GM12878 (cell line): ENCODE data around the gene ERVMER34-1. TPM values are rescaled to one million over a fixed set of nuclear protein-coding genes. Genes with fewer than 3 reads are reported as not detected.

ENCODE experiments used
- CREB1 ChIP-seq: IDR thresholded peaks from 2 replicates; pipeline ENCODE4 v1.6.1; 2012; ENCODE audit warnings: low read depth, mild to moderate bottlenecking, inconsistent platforms
- EP300 ChIP-seq, 2 experiments: fragments of 150-350 bp in 1 of 2; IDR thresholded peaks; 2 replicates each; pipeline ENCODE4 v1.6.1; 2011 to 2012; ENCODE audit warnings: low read depth in 2 of 2, low read length in 2 of 2, borderline replicate concordance in 1 of 2, improper control_type of control experiment in 1 of 2, inconsistent platforms in 1 of 2; ENCODE audit not compliant: control insufficient read depth in 1 of 2
- MTA2 ChIP-seq: fragments of 450-650 bp; IDR thresholded peaks from 2 replicates; pipeline ENCODE4 v1.6.1; 2016; ENCODE audit warnings: low read depth, mild to moderate bottlenecking, moderate library complexity
- NFYB ChIP-seq: IDR thresholded peaks from 2 replicates; pipeline ENCODE4 v1.6.1; 2011; ENCODE audit warnings: low read depth, mild to moderate bottlenecking, low read length, improper control_type of control experiment, moderate library complexity; ENCODE audit not compliant: insufficient read depth
- RAD51 ChIP-seq: fragments of 450-650 bp; IDR thresholded peaks from 2 replicates; pipeline ENCODE4 v1.6.1; 2016; ENCODE audit warnings: moderate library complexity, mild to moderate bottlenecking, inconsistent platforms
- SMAD5 ChIP-seq: IDR thresholded peaks from 2 replicates; pipeline ENCODE4 v1.6.1; 2016; ENCODE audit warnings: antibody characterized with exemption, low read depth
- SPI1 ChIP-seq: IDR thresholded peaks from 2 replicates; pipeline ENCODE4 v1.6.1; 2011; ENCODE audit warnings: low read depth, mild to moderate bottlenecking, low read length, moderate library complexity, borderline replicate concordance; ENCODE audit not compliant: insufficient read depth
- TAF1 ChIP-seq: IDR thresholded peaks from 2 replicates; pipeline ENCODE4 v1.6.1; 2011; ENCODE audit warnings: mild to moderate bottlenecking, low read depth, low read length, borderline replicate concordance
- TCF3 ChIP-seq: IDR thresholded peaks from 2 replicates; pipeline ENCODE4 v1.6.1; 2012; ENCODE audit warnings: low read depth, mild to moderate bottlenecking, low read length, borderline replicate concordance; ENCODE audit not compliant: insufficient read depth
- WRNIP1 ChIP-seq: IDR thresholded peaks from 2 replicates; pipeline ENCODE4 v1.6.1; 2011; ENCODE audit warnings: low read depth, low read length, improper control_type of control experiment, borderline replicate concordance
- polyA plus RNA-seq, 11 experiments: library from polyadenylated mRNA; depleted of rRNA in 4 of 11; unstranded in 6 of 11; stranded (reverse) in 5 of 11; fragments of >200 nt; fragmentation: Nextera tagmentation in 4 of 11; fragmentation: Illumina TruSeq in 1 of 11; extraction: Ambion mirVana in 4 of 11; extraction: Trizol in 1 of 11; gene quantifications; 1 replicate in 1 of 11; 2 replicates in 10 of 11; pipeline versions ENCODE4 v1.2.1 to v1.2.3, GENCODE V29; 2011 to 2016; ENCODE audit warnings: inconsistent platforms in 2 of 11, missing spikeins in 2 of 11, low read depth in 1 of 11
- total RNA-seq, 4 experiments: library from RNA; depleted of rRNA in 3 of 4; stranded (reverse); fragments of >200 nt in 3 of 4; fragmentation: Illumina TruSeq in 1 of 4; extraction: Trizol in 1 of 4; gene quantifications; 2 replicates each; pipeline versions ENCODE4 v1.2.1 to v1.2.3, GENCODE V29; 2013 to 2021
- TF ChIP-seq, protein P1 (sequence below): fragments of 450-650 bp; IDR thresholded peaks from 2 replicates; pipeline ENCODE4 v1.6.1; 2017; ENCODE audit warnings: antibody characterized with exemption, mild to moderate bottlenecking, moderate library complexity
- TF ChIP-seq, protein P2 (sequence below): fragments of 450-650 bp; IDR thresholded peaks from 2 replicates; pipeline ENCODE4 v1.6.1; 2017; ENCODE audit warnings: mild to moderate bottlenecking, low read depth, inconsistent platforms; ENCODE audit not compliant: poor library complexity, severe bottlenecking
- TF ChIP-seq, protein P3 (sequence below): IDR thresholded peaks from 2 replicates; pipeline ENCODE4 v1.6.1; 2011; ENCODE audit warnings: mild to moderate bottlenecking, low read depth, low read length, moderate library complexity; ENCODE audit not compliant: insufficient replicate concordance
- TF ChIP-seq, protein P4 (sequence below): fragments of 450-650 bp; IDR thresholded peaks from 2 replicates; pipeline ENCODE4 v1.6.1; 2017; ENCODE audit warnings: borderline replicate concordance
- TF ChIP-seq, protein P5 (sequence below): fragments of 450-650 bp; IDR thresholded peaks from 2 replicates; pipeline ENCODE4 v1.6.1; 2017; ENCODE audit warnings: mild to moderate bottlenecking, moderate library complexity

Gene ERVMER34-1
- total and polyA plus RNA-seq, 10 of the 15 experiments (the other 5 are each of a cell fraction or from before 2014, with no cell fraction given) = not detected

DNA sequence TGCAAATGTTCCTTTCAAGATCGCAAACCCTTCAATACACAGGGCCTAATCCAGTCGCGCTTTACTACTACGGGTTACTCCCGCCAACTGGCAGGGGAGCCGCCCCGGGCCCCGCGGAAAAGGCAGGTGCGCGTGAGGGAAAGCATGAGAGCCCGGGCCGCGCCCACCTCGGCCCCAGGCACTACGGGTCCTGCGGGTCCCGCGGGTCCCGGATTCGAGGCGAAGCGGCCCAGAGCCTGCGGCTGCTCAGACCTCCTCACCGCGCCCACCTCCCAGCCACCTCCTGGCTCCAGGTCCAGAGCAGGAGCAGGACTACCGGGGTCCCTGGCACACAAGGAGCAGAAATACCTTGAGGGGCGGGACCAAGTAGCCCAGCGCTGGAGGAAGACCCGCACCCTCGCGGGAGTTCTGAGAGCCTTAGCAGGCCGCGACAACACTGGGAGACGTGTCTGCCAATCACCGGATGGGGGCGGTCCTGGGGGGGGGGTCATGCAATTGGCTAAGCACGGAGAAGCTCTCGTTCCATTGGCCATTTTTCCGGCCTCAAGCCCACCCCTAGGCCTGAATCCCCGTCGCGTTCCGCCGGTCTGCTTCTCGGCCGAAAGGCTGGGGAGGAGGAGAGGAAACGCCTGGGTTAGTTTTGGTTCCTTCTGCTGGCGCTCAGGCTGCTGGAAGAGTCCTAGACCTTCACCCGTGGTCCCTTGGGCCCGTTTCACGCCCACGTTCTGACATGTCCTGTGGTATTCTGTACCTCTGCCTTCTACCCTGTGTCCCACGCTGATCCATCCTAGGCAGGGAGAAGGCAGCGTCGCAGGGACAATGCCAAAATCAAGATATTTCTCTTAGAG lies 29.0 kb downstream of the ERVMER34-1 start (continued):
- TF ChIP-seq, protein P1, sequence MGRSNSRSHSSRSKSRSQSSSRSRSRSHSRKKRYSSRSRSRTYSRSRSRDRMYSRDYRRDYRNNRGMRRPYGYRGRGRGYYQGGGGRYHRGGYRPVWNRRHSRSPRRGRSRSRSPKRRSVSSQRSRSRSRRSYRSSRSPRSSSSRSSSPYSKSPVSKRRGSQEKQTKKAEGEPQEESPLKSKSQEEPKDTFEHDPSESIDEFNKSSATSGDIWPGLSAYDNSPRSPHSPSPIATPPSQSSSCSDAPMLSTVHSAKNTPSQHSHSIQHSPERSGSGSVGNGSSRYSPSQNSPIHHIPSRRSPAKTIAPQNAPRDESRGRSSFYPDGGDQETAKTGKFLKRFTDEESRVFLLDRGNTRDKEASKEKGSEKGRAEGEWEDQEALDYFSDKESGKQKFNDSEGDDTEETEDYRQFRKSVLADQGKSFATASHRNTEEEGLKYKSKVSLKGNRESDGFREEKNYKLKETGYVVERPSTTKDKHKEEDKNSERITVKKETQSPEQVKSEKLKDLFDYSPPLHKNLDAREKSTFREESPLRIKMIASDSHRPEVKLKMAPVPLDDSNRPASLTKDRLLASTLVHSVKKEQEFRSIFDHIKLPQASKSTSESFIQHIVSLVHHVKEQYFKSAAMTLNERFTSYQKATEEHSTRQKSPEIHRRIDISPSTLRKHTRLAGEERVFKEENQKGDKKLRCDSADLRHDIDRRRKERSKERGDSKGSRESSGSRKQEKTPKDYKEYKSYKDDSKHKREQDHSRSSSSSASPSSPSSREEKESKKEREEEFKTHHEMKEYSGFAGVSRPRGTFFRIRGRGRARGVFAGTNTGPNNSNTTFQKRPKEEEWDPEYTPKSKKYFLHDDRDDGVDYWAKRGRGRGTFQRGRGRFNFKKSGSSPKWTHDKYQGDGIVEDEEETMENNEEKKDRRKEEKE = no peak
- 0 out of 4 replicates have a peak, but pooled peaks of 1 of the 2 experiments have one; percentile 30 for TF ChIP-seq EP300 (IDR thresholded peaks at IDR 0.05; ENCODE audit: borderline replicate concordance in 1 of 2, control insufficient read depth in 1 of 2, low read depth in 2 of 2, low read length in 2 of 2)
- TF ChIP-seq TCF3 = peak; percentile 44; the same call in 1 of the 2 replicates
- TF ChIP-seq, protein P2, sequence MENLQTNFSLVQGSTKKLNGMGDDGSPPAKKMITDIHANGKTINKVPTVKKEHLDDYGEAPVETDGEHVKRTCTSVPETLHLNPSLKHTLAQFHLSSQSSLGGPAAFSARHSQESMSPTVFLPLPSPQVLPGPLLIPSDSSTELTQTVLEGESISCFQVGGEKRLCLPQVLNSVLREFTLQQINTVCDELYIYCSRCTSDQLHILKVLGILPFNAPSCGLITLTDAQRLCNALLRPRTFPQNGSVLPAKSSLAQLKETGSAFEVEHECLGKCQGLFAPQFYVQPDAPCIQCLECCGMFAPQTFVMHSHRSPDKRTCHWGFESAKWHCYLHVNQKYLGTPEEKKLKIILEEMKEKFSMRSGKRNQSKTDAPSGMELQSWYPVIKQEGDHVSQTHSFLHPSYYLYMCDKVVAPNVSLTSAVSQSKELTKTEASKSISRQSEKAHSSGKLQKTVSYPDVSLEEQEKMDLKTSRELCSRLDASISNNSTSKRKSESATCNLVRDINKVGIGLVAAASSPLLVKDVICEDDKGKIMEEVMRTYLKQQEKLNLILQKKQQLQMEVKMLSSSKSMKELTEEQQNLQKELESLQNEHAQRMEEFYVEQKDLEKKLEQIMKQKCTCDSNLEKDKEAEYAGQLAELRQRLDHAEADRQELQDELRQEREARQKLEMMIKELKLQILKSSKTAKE = peak; percentile 65
- TF ChIP-seq MTA2 = 0 out of 2 replicates have a peak, but pooled peaks have one; percentile 41
- TF ChIP-seq SMAD5 = peak; percentile 83; the same call in 1 of the 2 replicates
- TF ChIP-seq NFYB = peak; percentile 93
- TF ChIP-seq, protein P3, sequence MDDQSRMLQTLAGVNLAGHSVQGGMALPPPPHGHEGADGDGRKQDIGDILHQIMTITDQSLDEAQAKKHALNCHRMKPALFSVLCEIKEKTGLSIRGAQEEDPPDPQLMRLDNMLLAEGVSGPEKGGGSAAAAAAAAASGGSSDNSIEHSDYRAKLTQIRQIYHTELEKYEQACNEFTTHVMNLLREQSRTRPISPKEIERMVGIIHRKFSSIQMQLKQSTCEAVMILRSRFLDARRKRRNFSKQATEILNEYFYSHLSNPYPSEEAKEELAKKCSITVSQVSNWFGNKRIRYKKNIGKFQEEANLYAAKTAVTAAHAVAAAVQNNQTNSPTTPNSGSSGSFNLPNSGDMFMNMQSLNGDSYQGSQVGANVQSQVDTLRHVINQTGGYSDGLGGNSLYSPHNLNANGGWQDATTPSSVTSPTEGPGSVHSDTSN = peak; percentile 96
- TF ChIP-seq RAD51 = no peak
- TF ChIP-seq WRNIP1 = no peak
- TF ChIP-seq SPI1 = peak; percentile 56; the same call in 1 of the 2 replicates
- TF ChIP-seq CREB1 = peak; percentile 53; the same call in 1 of the 2 replicates
- TF ChIP-seq, protein P4, sequence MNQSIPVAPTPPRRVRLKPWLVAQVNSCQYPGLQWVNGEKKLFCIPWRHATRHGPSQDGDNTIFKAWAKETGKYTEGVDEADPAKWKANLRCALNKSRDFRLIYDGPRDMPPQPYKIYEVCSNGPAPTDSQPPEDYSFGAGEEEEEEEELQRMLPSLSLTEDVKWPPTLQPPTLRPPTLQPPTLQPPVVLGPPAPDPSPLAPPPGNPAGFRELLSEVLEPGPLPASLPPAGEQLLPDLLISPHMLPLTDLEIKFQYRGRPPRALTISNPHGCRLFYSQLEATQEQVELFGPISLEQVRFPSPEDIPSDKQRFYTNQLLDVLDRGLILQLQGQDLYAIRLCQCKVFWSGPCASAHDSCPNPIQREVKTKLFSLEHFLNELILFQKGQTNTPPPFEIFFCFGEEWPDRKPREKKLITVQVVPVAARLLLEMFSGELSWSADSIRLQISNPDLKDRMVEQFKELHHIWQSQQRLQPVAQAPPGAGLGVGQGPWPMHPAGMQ = no peak; the same call in 1 of the 2 replicates
- TF ChIP-seq, protein P5, sequence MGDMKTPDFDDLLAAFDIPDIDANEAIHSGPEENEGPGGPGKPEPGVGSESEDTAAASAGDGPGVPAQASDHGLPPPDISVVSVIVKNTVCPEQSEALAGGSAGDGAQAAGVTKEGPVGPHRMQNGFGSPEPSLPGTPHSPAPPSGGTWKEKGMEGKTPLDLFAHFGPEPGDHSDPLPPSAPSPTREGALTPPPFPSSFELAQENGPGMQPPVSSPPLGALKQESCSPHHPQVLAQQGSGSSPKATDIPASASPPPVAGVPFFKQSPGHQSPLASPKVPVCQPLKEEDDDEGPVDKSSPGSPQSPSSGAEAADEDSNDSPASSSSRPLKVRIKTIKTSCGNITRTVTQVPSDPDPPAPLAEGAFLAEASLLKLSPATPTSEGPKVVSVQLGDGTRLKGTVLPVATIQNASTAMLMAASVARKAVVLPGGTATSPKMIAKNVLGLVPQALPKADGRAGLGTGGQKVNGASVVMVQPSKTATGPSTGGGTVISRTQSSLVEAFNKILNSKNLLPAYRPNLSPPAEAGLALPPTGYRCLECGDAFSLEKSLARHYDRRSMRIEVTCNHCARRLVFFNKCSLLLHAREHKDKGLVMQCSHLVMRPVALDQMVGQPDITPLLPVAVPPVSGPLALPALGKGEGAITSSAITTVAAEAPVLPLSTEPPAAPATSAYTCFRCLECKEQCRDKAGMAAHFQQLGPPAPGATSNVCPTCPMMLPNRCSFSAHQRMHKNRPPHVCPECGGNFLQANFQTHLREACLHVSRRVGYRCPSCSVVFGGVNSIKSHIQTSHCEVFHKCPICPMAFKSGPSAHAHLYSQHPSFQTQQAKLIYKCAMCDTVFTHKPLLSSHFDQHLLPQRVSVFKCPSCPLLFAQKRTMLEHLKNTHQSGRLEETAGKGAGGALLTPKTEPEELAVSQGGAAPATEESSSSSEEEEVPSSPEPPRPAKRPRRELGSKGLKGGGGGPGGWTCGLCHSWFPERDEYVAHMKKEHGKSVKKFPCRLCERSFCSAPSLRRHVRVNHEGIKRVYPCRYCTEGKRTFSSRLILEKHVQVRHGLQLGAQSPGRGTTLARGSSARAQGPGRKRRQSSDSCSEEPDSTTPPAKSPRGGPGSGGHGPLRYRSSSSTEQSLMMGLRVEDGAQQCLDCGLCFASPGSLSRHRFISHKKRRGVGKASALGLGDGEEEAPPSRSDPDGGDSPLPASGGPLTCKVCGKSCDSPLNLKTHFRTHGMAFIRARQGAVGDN = peak; percentile 28
- TF ChIP-seq TAF1 = peak; percentile 86; the same call in 1 of the 2 replicates
